Subcutaneous abdominal adipose tissue (tissue), 5 donors: Measurements from ENCODE around the gene RIN1.
"Not testable (repeated sequence)": the region's sequence is repeated elsewhere in the genome, so short reads cannot be mapped to it uniquely, and the experiment has no call there.

Source experiments
- H3K27ac ChIP-seq: one replicate; pipeline ENCODE4 v1.7.0; 2013; ENCODE audit warnings: low read depth, mild to moderate bottlenecking, inconsistent platforms, low read length, moderate library complexity
- H3K27me3 ChIP-seq, 5 donors: one replicate each; pipeline ENCODE4 v1.7.0; 2013; ENCODE audit warnings: low read length in 5 of 5, inconsistent platforms in 1 of 5; ENCODE audit not compliant: control insufficient read depth in 5 of 5, insufficient read depth in 4 of 5
- H3K36me3 ChIP-seq, 5 donors: one replicate each; pipeline ENCODE4 v1.7.0; 2013; ENCODE audit warnings: low read length in 5 of 5; ENCODE audit not compliant: control insufficient read depth in 5 of 5, insufficient read depth in 5 of 5
- H3K4me1 ChIP-seq, 5 donors: one replicate each; pipeline ENCODE4 v1.7.0; 2013; ENCODE audit warnings: low read length in 5 of 5, mild to moderate bottlenecking in 3 of 5, moderate library complexity in 1 of 5; ENCODE audit not compliant: control insufficient read depth in 5 of 5, insufficient read depth in 5 of 5
- H3K4me3 ChIP-seq, 5 donors: one replicate each; pipeline ENCODE4 v1.7.0; 2013; ENCODE audit warnings: low read length in 5 of 5, low read depth in 1 of 5
- H3K9ac ChIP-seq, 5 donors: one replicate each; pipeline ENCODE4 v1.7.0; 2013; ENCODE audit warnings: low read length in 5 of 5, mild to moderate bottlenecking in 4 of 5, moderate library complexity in 3 of 5
- H3K9me3 ChIP-seq, 5 donors: one replicate each; pipeline ENCODE4 v1.7.0; 2013; ENCODE audit warnings: low read length in 5 of 5; ENCODE audit not compliant: control insufficient read depth in 5 of 5
- donor health status: healthy.
- donor health status: healthy.
- donor health status: healthy.
- donor health status: healthy.
- donor health status: healthy.

RIN1 gene

GRCh38 chr11:66320289-66320688, 15.9 kb downstream of the RIN1 start:
- H3K27me3 ChIP-seq, H3K9me3 ChIP-seq, H3K4me3 ChIP-seq, H3K27ac ChIP-seq, H3K36me3 ChIP-seq, H3K9ac ChIP-seq: not testable (repeated sequence)
- peaks cover 28 to 77% (median 75%) of the 10 kb centered on the region in 5 donors for H3K4me1 ChIP-seq

GRCh38 chr11:66318600-66318970, 17.6 kb downstream of the RIN1 start:
- Histone ChIP-seq H3K27ac (peak overlapping the region; percentile 35), H3K4me1 (peaks cover 23 to 80% (median 75%) of the 10 kb centered on the region in 5 donors), H3K9ac (no peak overlapping the region)

GRCh38 chr11:66317723-66318599, 18.3 kb downstream of the RIN1 start:
- no peaks in the 10 kb centered on the region for H3K9me3 ChIP-seq
- no peaks in the 10 kb centered on the region for H3K27me3 ChIP-seq
- H3K4me3 ChIP-seq = peak overlapping the region; percentile 29 to 62 (median 42)
- H3K9ac ChIP-seq = peak overlapping the region in 1 of 5 donors; percentile 43
- H3K36me3 ChIP-seq = no peaks in the 10 kb centered on the region
- peak overlapping the region; percentile 80 for H3K27ac ChIP-seq
- H3K4me1 ChIP-seq = peaks cover 21 to 81% (median 79%) of the 10 kb centered on the region in 5 donors

More at GRCh38 chr11:66318600-66318970, 17.6 kb downstream of the RIN1 start:
- Histone ChIP-seq H3K4me3 (peak overlapping the region in 4 of 5 donors; percentile 10 to 37 (median 15)), H3K9me3 (no peaks in the 10 kb centered on the region), H3K36me3 (no peaks in the 10 kb centered on the region), H3K27me3 (no peaks in the 10 kb centered on the region)

GRCh38 chr11:66317322-66317722, 18.9 kb downstream of the RIN1 start:
- H3K36me3 ChIP-seq = no peaks in the 10 kb centered on the region
- no peaks in the 10 kb centered on the region for H3K9me3 ChIP-seq
- peaks cover 21 to 77% (median 76%) of the 10 kb centered on the region in 5 donors for H3K4me1 ChIP-seq
- peak overlapping the region in 2 of 5 donors; percentile 35 to 43 for H3K9ac ChIP-seq
- H3K27ac ChIP-seq = peak overlapping the region; percentile 80
- peak overlapping the region; percentile 29 to 62 (median 42) for H3K4me3 ChIP-seq
- no peaks in the 10 kb centered on the region for H3K27me3 ChIP-seq

GRCh38 chr11:66316849-66317251, 19.4 kb downstream of the RIN1 start, which contains the start of gene CD248:
TSS of gene CD248 (minus strand) at chr11:66317044. CDS start at chr11:66317027, 17 bp downstream.
- Histone ChIP-seq H3K4me1 (peaks cover 21 to 77% (median 76%) of the 10 kb centered on the region in 5 donors), H3K9ac (peak within 1 kb of the TSS in 4 of 5 donors; percentile 56 to 81 (median 76))

GRCh38 chr11:66315921-66316811, 20.1 kb downstream of the RIN1 start:
- Histone ChIP-seq H3K9ac (peak overlapping the region in 4 of 5 donors; percentile 56 to 81 (median 76)), H3K9me3 (no peaks in the 10 kb centered on the region), H3K4me3 (peak overlapping the region; percentile 61 to 81 (median 71)), H3K36me3 (no peaks in the 10 kb centered on the region), H3K27me3 (no peaks in the 10 kb centered on the region), H3K27ac (peak overlapping the region; percentile 80), H3K4me1 (peaks cover 16 to 75% (median 70%) of the 10 kb centered on the region in 5 donors)

More at GRCh38 chr11:66316849-66317251, 19.4 kb downstream of the RIN1 start, which contains the start of gene CD248:
- peak within 1 kb of the TSS; percentile 61 to 81 (median 71) for H3K4me3 ChIP-seq
- no peaks in the 10 kb centered on the region for H3K9me3 ChIP-seq
- peak within 1 kb of the TSS; percentile 80 for H3K27ac ChIP-seq
- no peaks in the 10 kb centered on the region for H3K36me3 ChIP-seq
- H3K27me3 ChIP-seq = no peaks in the 10 kb centered on the region

- Histone ChIP-seq H3K4me3 (peak overlapping the region; percentile 61 to 81 (median 71)), H3K4me1 (peaks cover 16 to 75% (median 70%) of the 10 kb centered on the region in 5 donors), H3K9ac (peak overlapping the region; percentile 4 to 81 (median 72))
Observed at GRCh38 chr11:66315498-66315885, 20.7 kb downstream of the RIN1 start.

GRCh38 chr11:66314561-66315497, 21.4 kb downstream of the RIN1 start:
- Histone ChIP-seq H3K4me1 (peaks cover 16 to 75% (median 70%) of the 10 kb centered on the region in 5 donors), H3K4me3 (peak overlapping the region; percentile 61 to 81 (median 71)), H3K27ac (peak overlapping the region; percentile 80), H3K9me3 (no peaks in the 10 kb centered on the region), H3K36me3 (no peaks in the 10 kb centered on the region), H3K27me3 (no peaks in the 10 kb centered on the region), H3K9ac (peak overlapping the region; percentile 56 to 81 (median 72))

More at GRCh38 chr11:66315498-66315885, 20.7 kb downstream of the RIN1 start:
- Histone ChIP-seq H3K9me3 (no peaks in the 10 kb centered on the region), H3K36me3 (no peaks in the 10 kb centered on the region), H3K27ac (peak overlapping the region; percentile 80), H3K27me3 (no peaks in the 10 kb centered on the region)

GRCh38 chr11:66314186-66314501, 22.1 kb downstream of the RIN1 start:
- no peaks in the 10 kb centered on the region for H3K27me3 ChIP-seq
- H3K4me1 ChIP-seq = peaks cover 15 to 72% (median 68%) of the 10 kb centered on the region in 5 donors
- H3K36me3 ChIP-seq = no peaks in the 10 kb centered on the region
- peak overlapping the region; percentile 61 to 81 (median 70) for H3K4me3 ChIP-seq
- peak overlapping the region; percentile 56 to 81 (median 72) for H3K9ac ChIP-seq
- no peaks in the 10 kb centered on the region for H3K9me3 ChIP-seq
- H3K27ac ChIP-seq = peak overlapping the region; percentile 80
